ENCODE results near the gene YJEFN3.

GRCh38 chr19:19562665-19563347 lies 34.1 kb downstream of the YJEFN3 start:
- TF ChIP-seq POLR2AphosphoS5 (IDR thresholded peaks at IDR 0.05; ENCODE audit: low read depth, low read length) (no peak), REST (IDR thresholded peaks at IDR 0.05; ENCODE audit: insufficient read depth in 1 of 2, low read depth in 2 of 2, low read length in 1 of 2) (no peak), CTCF (IDR thresholded peaks at IDR 0.05) (no peak; the same call in 1 of the 2 replicates)
